Fibroblast of mammary gland (primary cell): ENCODE results near the gene CENPU.

Experiments used
- DNase-seq: peaks from one replicate; pipeline ENCODE4 v3.0.0-alpha.2; 2010; ENCODE audit warnings: low read depth
- H3K4me3 ChIP-seq: 2 replicates; pipeline ENCODE4 v1.5.1; 2011; ENCODE audit warnings: low read depth, mild to moderate bottlenecking, low read length, moderate library complexity; ENCODE audit not compliant: control insufficient read depth
- TF ChIP-seq, protein P1 (sequence below): conservative IDR thresholded peaks from 2 replicates; pipeline ENCODE4 v1.5.1; 2011; ENCODE audit warnings: low read depth, low read length, inconsistent platforms; ENCODE audit not compliant: control insufficient read depth, insufficient read depth

The CENPU gene

DNA sequence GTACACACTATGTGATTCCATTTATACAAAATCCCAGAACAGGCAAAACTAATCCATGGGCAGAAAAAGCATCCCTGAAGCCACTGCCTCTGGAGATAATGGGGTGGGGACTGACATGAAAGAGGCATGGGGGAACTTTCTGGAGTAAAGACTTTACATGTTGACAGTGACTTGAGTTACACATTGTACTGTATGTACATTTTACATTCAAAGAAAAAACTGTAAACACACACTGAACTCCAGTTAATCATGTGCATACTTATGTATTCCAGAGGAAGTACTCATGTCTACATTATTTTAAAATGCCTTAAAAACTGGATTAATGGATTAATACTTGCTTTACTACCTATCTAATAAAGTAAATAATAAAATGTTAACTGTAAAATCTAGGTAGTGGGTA is 21.6 kb downstream of the CENPU start:
- no peak overlapping the region for H3K4me3 ChIP-seq
- DNase-seq, result no peak
- TF ChIP-seq, protein P1, sequence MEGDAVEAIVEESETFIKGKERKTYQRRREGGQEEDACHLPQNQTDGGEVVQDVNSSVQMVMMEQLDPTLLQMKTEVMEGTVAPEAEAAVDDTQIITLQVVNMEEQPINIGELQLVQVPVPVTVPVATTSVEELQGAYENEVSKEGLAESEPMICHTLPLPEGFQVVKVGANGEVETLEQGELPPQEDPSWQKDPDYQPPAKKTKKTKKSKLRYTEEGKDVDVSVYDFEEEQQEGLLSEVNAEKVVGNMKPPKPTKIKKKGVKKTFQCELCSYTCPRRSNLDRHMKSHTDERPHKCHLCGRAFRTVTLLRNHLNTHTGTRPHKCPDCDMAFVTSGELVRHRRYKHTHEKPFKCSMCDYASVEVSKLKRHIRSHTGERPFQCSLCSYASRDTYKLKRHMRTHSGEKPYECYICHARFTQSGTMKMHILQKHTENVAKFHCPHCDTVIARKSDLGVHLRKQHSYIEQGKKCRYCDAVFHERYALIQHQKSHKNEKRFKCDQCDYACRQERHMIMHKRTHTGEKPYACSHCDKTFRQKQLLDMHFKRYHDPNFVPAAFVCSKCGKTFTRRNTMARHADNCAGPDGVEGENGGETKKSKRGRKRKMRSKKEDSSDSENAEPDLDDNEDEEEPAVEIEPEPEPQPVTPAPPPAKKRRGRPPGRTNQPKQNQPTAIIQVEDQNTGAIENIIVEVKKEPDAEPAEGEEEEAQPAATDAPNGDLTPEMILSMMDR, result no peak

DNA sequence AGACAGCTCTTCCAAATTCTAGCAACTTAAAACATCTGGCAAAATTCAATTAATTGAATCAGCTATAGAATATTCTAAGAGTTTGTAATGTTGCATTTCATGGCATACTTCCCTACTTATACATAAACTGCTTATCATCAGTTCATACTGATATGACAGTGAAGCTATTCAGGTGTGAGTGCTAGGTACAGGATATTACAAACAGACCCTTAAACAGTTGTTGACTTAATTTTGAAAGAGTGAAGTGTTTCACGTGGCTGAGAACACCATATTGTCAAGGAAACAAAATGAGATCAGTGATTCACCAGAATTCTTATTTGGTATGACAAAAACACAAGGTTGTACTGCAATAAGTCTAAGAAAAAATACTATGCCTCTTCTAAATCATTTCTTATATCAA is 27.4 kb downstream of the CENPU start:
- no peak overlapping the region for H3K4me3 ChIP-seq
- no peak for DNase-seq
- TF ChIP-seq, protein P1, result no peak

DNA sequence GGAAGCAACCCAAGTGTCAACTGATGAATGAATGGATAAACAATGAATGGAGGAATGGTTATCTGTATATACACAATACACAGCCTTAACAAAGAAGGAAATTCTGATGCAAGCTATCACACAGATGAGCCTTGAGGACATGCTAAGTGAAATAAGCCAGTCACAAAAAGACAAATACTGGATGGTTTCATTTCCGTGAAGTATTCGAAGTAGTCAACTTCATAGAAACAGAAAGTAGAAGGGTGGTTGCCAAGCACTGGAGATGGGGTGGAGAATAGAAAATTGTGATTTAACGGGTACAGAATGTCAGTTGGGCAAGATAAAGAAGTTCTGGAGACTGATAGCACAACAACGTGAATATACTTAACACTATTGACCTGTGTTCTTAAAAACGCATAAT is 28.2 kb downstream of the CENPU start:
- no peak overlapping the region for H3K4me3 ChIP-seq
- TF ChIP-seq, protein P1, result no peak
- no peak for DNase-seq

DNA sequence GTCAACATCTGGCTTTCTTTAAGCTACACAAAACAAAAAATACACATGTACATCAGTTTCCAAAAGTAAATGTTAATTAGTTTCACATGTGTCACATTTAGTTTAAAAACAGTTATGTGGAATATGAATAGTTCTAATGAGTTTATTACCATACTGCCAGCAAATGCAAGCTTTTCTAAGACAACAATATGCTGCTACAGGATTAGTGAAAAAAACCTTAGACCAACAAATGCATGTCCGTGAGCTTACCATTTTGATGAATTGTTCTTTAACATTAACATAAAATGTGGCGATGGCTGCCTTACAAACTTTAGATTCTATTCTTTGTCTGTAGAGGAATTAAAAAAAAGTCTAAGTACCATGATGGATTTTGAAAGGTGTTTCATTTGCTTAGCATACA is 31.8 kb downstream of the CENPU start:
- TF ChIP-seq, protein P1, result no peak
- H3K4me3 ChIP-seq, result no peak overlapping the region
- DNase-seq, result no peak

DNA sequence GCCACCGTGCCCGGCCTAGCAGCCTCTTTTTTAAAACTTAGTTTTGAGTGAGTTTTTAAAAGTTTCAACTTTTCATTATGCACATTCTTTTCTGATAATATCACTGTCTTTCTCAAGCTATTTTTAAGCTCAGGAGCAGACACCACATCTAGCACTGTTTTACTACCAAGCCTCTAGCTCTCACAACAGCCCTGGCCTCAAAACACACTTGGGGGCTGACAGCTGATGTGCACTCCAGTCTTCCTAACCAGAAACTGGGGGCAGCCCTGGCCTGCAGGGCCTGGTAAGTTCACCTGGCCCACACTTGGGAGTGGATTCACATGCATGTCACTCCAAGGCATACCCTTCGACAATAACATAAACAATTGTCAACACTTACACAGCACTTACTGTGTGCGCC is 34.0 kb downstream of the CENPU start:
- TF ChIP-seq, protein P1, result no peak
- H3K4me3 ChIP-seq, result no peak overlapping the region
- DNase-seq, result no peak

DNA sequence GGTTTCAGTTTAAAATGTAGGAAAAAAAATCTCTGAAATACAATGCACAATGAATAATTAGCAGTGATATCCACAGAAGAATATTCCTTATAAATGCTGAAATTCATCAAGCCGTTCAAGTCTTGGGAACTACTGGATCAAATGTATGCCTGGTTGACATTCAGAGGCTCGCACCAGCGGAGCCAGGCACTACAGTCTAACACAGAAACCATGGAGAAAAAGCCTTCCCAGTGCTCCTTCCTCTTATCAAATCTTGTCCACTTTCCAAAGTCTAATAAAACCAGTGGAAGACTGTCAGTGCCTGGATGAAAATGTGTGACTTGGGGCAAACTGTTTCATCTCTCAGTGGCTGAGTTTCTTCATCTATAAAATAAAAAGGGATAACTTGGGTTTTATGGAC is 35.9 kb downstream of the CENPU start:
- DNase-seq, result no peak
- TF ChIP-seq, protein P1, result no peak
- no peak overlapping the region for H3K4me3 ChIP-seq
